Cardiac fibroblast (primary cell): ENCODE results near the gene TSPAN18.

ENCODE experiments used
- DNase-seq, 2 donors: peaks; one replicate each; pipeline versions ENCODE4 v3.0.0 to v3.0.0-alpha.2; 2010; ENCODE audit warnings: low read depth in 2 of 2
- H3K4me3 ChIP-seq, 2 donors: replicated peaks in 1 of 2; 1 replicate in 1 of 2; 2 replicates in 1 of 2; pipeline ENCODE4 v1.5.1; 2011; ENCODE audit warnings: low read depth in 2 of 2, low read length in 2 of 2, mild to moderate bottlenecking in 2 of 2, moderate library complexity in 1 of 2
- TF ChIP-seq, protein P1 (sequence below): IDR thresholded peaks from one replicate; pipeline ENCODE4 v1.5.1; 2011; ENCODE audit warnings: low read depth, mild to moderate bottlenecking, low read length, inconsistent platforms

TSPAN18 gene

GRCh38 chr11:44829838-44830237 lies 103.1 kb downstream of the TSPAN18 start:
- no peak for DNase-seq
- TF ChIP-seq, protein P1, sequence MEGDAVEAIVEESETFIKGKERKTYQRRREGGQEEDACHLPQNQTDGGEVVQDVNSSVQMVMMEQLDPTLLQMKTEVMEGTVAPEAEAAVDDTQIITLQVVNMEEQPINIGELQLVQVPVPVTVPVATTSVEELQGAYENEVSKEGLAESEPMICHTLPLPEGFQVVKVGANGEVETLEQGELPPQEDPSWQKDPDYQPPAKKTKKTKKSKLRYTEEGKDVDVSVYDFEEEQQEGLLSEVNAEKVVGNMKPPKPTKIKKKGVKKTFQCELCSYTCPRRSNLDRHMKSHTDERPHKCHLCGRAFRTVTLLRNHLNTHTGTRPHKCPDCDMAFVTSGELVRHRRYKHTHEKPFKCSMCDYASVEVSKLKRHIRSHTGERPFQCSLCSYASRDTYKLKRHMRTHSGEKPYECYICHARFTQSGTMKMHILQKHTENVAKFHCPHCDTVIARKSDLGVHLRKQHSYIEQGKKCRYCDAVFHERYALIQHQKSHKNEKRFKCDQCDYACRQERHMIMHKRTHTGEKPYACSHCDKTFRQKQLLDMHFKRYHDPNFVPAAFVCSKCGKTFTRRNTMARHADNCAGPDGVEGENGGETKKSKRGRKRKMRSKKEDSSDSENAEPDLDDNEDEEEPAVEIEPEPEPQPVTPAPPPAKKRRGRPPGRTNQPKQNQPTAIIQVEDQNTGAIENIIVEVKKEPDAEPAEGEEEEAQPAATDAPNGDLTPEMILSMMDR: no peak
- H3K4me3 ChIP-seq: no peak overlapping the region

DNA sequence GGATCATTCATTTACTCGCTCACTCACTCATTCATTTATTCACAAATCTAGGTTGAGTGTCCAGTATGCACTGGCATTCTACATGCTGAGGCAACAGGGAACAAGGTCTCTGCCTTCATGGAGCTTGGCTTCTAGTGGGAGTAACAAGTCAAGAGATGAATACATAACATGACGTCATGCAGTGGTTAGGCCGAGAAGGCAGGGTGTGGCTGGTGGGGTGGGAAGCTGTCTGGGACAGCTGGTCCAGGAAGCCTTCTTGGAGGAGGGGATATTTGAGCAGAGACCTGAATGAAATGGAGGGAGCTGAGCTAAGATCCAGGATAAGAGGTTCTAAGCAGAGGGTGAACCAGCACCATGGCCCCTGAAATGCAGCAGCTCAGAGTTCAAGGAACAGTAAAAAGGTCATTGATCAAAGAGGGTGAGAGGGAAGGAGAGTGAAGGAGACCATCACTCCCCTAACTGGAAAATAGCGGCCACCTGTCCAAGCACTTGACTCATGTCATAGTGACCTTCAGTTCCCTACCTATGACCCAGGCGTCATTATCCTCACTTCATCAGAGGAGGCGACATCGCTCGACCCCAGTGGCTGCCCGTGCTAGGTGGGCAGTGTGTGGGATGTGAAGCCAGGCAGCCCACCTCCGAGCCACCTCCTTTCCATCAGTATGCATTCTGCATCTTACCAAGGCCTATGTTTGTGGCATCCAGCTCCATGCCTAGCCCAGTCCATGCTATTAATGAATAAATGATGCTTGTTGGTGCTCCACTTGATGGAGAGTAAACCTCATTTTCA lies 105.0 kb downstream of the TSPAN18 start:
- TF ChIP-seq, protein P1: no peak
- no peak overlapping the region for H3K4me3 ChIP-seq
- no peak for DNase-seq

GRCh38 chr11:44832452-44832851 lies 105.7 kb downstream of the TSPAN18 start:
- no peak overlapping the region for H3K4me3 ChIP-seq
- no peak for DNase-seq
- TF ChIP-seq, protein P1: no peak

DNA sequence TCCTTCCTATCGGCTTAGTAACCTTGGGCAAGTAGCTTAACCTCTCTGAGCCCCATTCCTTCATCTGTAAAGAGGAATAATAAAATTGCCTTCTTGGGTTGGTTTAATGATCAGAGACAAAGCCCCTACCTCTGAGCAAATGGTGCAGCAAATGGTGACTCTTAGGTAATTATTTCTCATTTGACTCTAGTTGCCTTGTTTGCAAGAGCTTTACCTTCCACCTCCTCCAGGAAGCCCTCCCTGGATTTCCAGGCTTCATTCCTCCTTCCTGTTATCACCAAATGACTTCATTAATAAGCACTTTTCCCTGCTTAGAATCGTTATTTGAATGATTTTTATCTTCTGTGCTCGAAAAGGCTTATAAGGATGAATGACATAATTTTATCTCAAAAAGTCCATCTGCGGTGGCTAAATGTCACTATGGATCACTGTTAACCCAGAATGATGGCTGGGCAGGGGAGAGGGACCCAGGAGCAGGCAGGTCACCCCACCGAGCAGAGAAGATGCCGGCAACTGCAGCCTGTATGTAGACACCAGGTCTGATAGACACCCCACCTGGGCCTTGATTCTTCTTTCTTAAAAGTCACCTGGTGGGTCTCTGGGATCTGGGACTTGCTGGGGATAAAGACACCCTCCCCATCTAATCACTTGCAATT lies 106.6 kb downstream of the TSPAN18 start:
- DNase-seq: no peak
- H3K4me3 ChIP-seq: no peak overlapping the region
- TF ChIP-seq, protein P1: no peak

DNA sequence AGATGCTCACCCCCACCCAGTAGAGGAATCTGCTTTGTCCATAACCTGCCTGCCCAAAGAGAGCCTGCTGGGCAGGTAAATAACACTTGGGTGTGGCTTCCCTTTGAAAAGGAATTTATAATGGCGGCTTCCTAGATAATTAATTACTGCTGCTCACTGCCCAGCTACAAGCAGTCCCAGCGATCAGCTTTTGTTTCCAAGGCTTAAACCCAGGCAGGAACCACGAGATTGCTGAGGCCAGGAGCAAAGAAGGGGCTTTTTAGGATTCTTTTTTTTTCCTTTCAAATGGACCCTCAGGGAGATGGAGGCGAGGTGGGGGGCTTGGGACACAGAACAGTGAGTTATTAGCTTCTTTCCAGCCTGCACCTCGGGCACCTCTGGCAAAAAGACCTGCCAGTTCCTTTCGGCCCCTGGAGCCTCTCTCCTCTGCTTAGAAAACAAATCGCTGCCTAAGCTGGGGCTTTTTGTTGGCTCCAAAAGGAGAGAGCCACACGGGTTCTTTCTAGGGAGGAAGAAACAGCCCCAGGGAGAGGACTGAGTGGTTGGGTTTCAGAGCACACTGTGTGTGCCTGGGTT lies 107.2 kb downstream of the TSPAN18 start:
- no peak overlapping the region for H3K4me3 ChIP-seq
- TF ChIP-seq, protein P1: no peak
- no peak for DNase-seq

GRCh38 chr11:44834846-44835245 lies 108.1 kb downstream of the TSPAN18 start:
- H3K4me3 ChIP-seq: no peak overlapping the region
- TF ChIP-seq, protein P1: no peak
- DNase-seq: no peak
